Prostate gland (tissue), 2 donors: ENCODE data around the gene CHCHD3. TPM values are rescaled to one million over a fixed set of nuclear protein-coding genes. Genes with fewer than 3 reads are reported as not detected.

Experiments
- DNase-seq: peaks from one replicate; pipeline ENCODE4 v3.0.0-alpha.2; 2019; ENCODE audit warnings: low spot score
- H3K27ac ChIP-seq, 2 donors: fragments of 200-600 bp; sonication (generic); 2 replicates each; pipeline ENCODE4 v1.5.1; 2017 to 2019
- H3K27me3 ChIP-seq: fragments of 200-600 bp; sonication (generic); replicated peaks from 2 replicates; pipeline ENCODE4 v1.5.1; 2019; ENCODE audit not compliant: insufficient read depth
- H3K36me3 ChIP-seq, 2 donors: fragments of 200-600 bp; sonication (generic); 1 replicate in 1 of 2; 2 replicates in 1 of 2; pipeline versions ENCODE4 v1.5.1 to v1.8.1; 2017 to 2019
- H3K4me1 ChIP-seq: fragments of 200-600 bp; sonication (generic); replicated peaks from 2 replicates; pipeline ENCODE4 v1.5.1; 2019
- H3K4me3 ChIP-seq, 2 donors: fragments of 200-600 bp; sonication (generic); 2 replicates each; pipeline ENCODE4 v1.5.1; 2017 to 2019
- H3K9me3 ChIP-seq: fragments of 200-600 bp; sonication (generic); 2 replicates; pipeline ENCODE4 v1.5.1; 2017
- CTCF ChIP-seq, 4 experiments: fragments of 200-600 bp in 2 of 4; fragments of 450-650 bp in 2 of 4; sonication (generic) in 2 of 4; IDR thresholded peaks; 1 replicate in 3 of 4; 2 replicates in 1 of 4; pipeline ENCODE4 v1.5.1; 2016 to 2019; ENCODE audit warnings: antibody characterized with exemption in 4 of 4, mild to moderate bottlenecking in 2 of 4, moderate library complexity in 2 of 4
- POLR2A ChIP-seq: fragments of 450-650 bp; IDR thresholded peaks from one replicate; pipeline ENCODE4 v1.6.1; 2016; ENCODE audit warnings: antibody characterized with exemption, mild to moderate bottlenecking
- POLR2AphosphoS5 ChIP-seq: sonication (generic); formaldehyde crosslinking; IDR thresholded peaks from one replicate; pipeline ENCODE4 v1.6.1; 2017; ENCODE audit warnings: antibody characterized with exemption
- WGBS: methylation state at CpG from one replicate; pipeline ENCODE4 v1.1.5; 2018; 5-methylcytosine and 5-hydroxymethylcytosine counted together
- intact Hi-C: fragments of 100-400 bp; cut with DNase I; formaldehyde crosslinking; loops from one replicate; pipeline ENCODE4 v1.14.2; 2022
- total RNA-seq, 2 donors: library from RNA; depleted of rRNA; stranded (reverse); fragments of >200 nt; gene quantifications; one replicate each; pipeline ENCODE4 v1.1.0, GENCODE V29; 2016

The CHCHD3 gene
- total RNA-seq, 2 donors from 2014 or later = 33.2 to 40.9 TPM

GRCh38 chr7:132759482-132760243 is 322.2 kb downstream of the CHCHD3 start:
- no peaks in the 10 kb centered on the region for H3K36me3 ChIP-seq
- no peak overlapping the region for H3K4me3 ChIP-seq
- no peak overlapping the region for H3K27ac ChIP-seq
- H3K9me3 ChIP-seq = no peaks in the 10 kb centered on the region
- WGBS = 61% methylated on average over 15 of the region's 15 CpGs
- no peak for TF ChIP-seq POLR2AphosphoS5
- no peak for TF ChIP-seq POLR2A
- no peak for TF ChIP-seq CTCF (IDR thresholded peaks at IDR 0.05)
- intact Hi-C loops = no loop called here
- no peaks in the 10 kb centered on the region for H3K4me1 ChIP-seq
- no peak for DNase-seq
- H3K27me3 ChIP-seq = no peaks in the 10 kb centered on the region

GRCh38 chr7:132758986-132759385 is 322.9 kb downstream of the CHCHD3 start:
- TF ChIP-seq POLR2AphosphoS5 = no peak
- no peak for TF ChIP-seq CTCF (IDR thresholded peaks at IDR 0.05)
- TF ChIP-seq POLR2A = no peak
- Histone ChIP-seq H3K9me3 (no peaks in the 10 kb centered on the region), H3K27me3 (no peaks in the 10 kb centered on the region), H3K4me3 (no peak overlapping the region), H3K36me3 (no peaks in the 10 kb centered on the region), H3K27ac (no peak overlapping the region), H3K4me1 (no peaks in the 10 kb centered on the region)
- 93% methylated on average over 5 of the region's 5 CpGs for WGBS
- intact Hi-C loops = no loop called here
- no peak for DNase-seq

- intact Hi-C loops = no loop called here
- H3K27me3 ChIP-seq = no peaks in the 10 kb centered on the region
- H3K36me3 ChIP-seq = no peaks in the 10 kb centered on the region
- no peak for TF ChIP-seq POLR2A
- no peak for TF ChIP-seq CTCF (IDR thresholded peaks at IDR 0.05)
- TF ChIP-seq POLR2AphosphoS5 = no peak
- H3K4me1 ChIP-seq = no peaks in the 10 kb centered on the region
- no peak overlapping the region for H3K27ac ChIP-seq
- H3K9me3 ChIP-seq = no peaks in the 10 kb centered on the region
- DNase-seq = no peak
- 89% methylated on average over 3 of the region's 3 CpGs for whole genome bisulfite sequencing
- no peak overlapping the region for H3K4me3 ChIP-seq
Observed at GRCh38 chr7:132757783-132758182, 324.1 kb downstream of the CHCHD3 start.

- Histone ChIP-seq H3K27me3 (no peaks in the 10 kb centered on the region), H3K4me1 (no peaks in the 10 kb centered on the region), H3K27ac (no peak overlapping the region), H3K9me3 (no peaks in the 10 kb centered on the region), H3K4me3 (no peak overlapping the region), H3K36me3 (no peaks in the 10 kb centered on the region)
- DNase-seq = no peak
- no peak for TF ChIP-seq POLR2A
- TF ChIP-seq POLR2AphosphoS5 = no peak
- no peak for TF ChIP-seq CTCF (IDR thresholded peaks at IDR 0.05)
- intact Hi-C loops = no loop called here
- WGBS = 61% methylated on average over 5 of the region's 5 CpGs
Observed at GRCh38 chr7:132756484-132756990, 325.4 kb downstream of the CHCHD3 start.
